ENCODE data around the gene PTGER1. TPM values are rescaled to one million over a fixed set of nuclear protein-coding genes. Genes with fewer than 3 reads are reported as not detected.

PTGER1 gene
- total and polyA plus RNA-seq, 2 of the 4 experiments (the other 2 are of a cell fraction) = 0.54 to 0.60 TPM

DNA sequence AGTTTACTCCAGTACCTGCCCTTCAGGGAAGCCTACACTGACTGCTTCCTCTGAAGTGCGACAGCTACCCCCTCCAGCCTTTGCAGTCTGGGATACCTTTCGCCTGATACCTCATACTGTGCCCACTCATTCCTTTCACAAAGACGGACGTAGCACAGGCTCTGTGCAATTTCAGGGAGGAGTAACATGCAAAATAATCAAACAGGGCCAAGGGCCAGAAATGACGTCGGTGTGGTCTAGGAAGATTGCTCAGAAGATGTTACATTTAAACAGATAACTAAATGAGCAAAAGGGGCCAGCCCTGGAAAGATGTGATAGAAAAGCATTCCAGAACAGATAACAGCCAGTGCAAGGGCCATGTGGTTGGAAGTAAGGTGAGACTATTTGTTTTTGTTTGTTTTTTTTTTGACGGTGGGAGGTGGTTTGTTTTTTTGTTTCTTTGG, 49.4 kb downstream of the PTGER1 start:
- Histone ChIP-seq H2BK5ac (ENCODE audit: low read depth, low read length, poor library complexity, severe bottlenecking) (no peak overlapping the region), H2BK15ac (ENCODE audit: low read depth, low read length) (no peak overlapping the region), H3K4me2 (ENCODE audit: low read depth, low read length) (no peak overlapping the region), H3K23ac (ENCODE audit: low read depth, low read length) (no peak overlapping the region), H3K27me3 (ENCODE audit: control insufficient read depth, insufficient read depth, low read length) (peaks cover 2% of the 10 kb centered on the region; the same call in 1 of the 2 replicates), H2AK9ac (replicated peaks; ENCODE audit: low read depth, low read length, poor library complexity) (no peak overlapping the region), H3K4me1 (ENCODE audit: control insufficient read depth, insufficient read depth, low read length) (no peaks in the 10 kb centered on the region), H3K36me3 (ENCODE audit: control insufficient read depth, insufficient read depth, low read length) (no peaks in the 10 kb centered on the region), H3K9ac (ENCODE audit: low read depth, low read length) (no peak overlapping the region), H4K5ac (ENCODE audit: low read depth, low read length) (no peak overlapping the region), H3K18ac (ENCODE audit: low read depth, low read length) (no peak overlapping the region), H3K14ac (replicated peaks; ENCODE audit: low read depth, low read length) (no peak overlapping the region), H3K9me3 (ENCODE audit: control insufficient read depth, insufficient read depth, low read length) (no peaks in the 10 kb centered on the region), H4K20me1 (ENCODE audit: insufficient read depth, low read length) (no peaks in the 10 kb centered on the region), H4K91ac (ENCODE audit: insufficient read depth, low read depth, low read length) (no peak overlapping the region), H3K27ac (ENCODE audit: insufficient read depth, low read length) (no peak overlapping the region), H4K8ac (ENCODE audit: low read depth in 2 of 2, low read length in 2 of 2) (peak overlapping the region in 1 of 2 experiments; percentile 8; a peak in 1 of 4 replicates), H2BK20ac (ENCODE audit: low read depth, low read length) (no peak overlapping the region), H2BK120ac (ENCODE audit: low read depth, low read length) (no peak overlapping the region), H3K4me3 (ENCODE audit: insufficient read depth, low read depth, low read length) (no peak overlapping the region), H3K56ac (ENCODE audit: extremely low read depth, insufficient read depth, low read length) (no peak overlapping the region), H3K79me1 (ENCODE audit: low read depth in 1 of 2, low read length in 2 of 2) (no peaks in the 10 kb centered on the region), H3K4ac (ENCODE audit: low read depth, low read length) (no peak overlapping the region), H2AFZ (replicated peaks; ENCODE audit: low read length, poor library complexity) (peak overlapping the region; percentile 92), H2AK5ac (ENCODE audit: low read depth, low read length) (no peak overlapping the region), H3K9me1 (ENCODE audit: insufficient read depth, low read length) (0 out of 2 replicates have a peak, but pooled peaks cover 2% of the 10 kb centered on the region)
- ChIA-PET POLR2A (ENCODE audit: unreplicated experiment) (no interaction called here), CTCF (no interaction called here)
- ATAC-seq (ENCODE audit: low read depth) (peak; percentile 87), DNase-seq (peak; percentile 91)
- BruUV-seq (replicated peaks) = no TSS peak
- no peak for TF ChIP-seq MXI1 (IDR thresholded peaks at IDR 0.05; ENCODE audit: borderline replicate concordance, low read depth, low read length)
- TF ChIP-seq, protein P1, sequence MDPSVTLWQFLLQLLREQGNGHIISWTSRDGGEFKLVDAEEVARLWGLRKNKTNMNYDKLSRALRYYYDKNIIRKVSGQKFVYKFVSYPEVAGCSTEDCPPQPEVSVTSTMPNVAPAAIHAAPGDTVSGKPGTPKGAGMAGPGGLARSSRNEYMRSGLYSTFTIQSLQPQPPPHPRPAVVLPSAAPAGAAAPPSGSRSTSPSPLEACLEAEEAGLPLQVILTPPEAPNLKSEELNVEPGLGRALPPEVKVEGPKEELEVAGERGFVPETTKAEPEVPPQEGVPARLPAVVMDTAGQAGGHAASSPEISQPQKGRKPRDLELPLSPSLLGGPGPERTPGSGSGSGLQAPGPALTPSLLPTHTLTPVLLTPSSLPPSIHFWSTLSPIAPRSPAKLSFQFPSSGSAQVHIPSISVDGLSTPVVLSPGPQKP (IDR thresholded peaks at IDR 0.05; ENCODE audit: borderline replicate concordance, low read depth, low read length) = no peak
- peak; percentile 75 for TF ChIP-seq CEBPB (IDR thresholded peaks at IDR 0.05; ENCODE audit: low read depth, low read length)
- TF ChIP-seq, protein P2, sequence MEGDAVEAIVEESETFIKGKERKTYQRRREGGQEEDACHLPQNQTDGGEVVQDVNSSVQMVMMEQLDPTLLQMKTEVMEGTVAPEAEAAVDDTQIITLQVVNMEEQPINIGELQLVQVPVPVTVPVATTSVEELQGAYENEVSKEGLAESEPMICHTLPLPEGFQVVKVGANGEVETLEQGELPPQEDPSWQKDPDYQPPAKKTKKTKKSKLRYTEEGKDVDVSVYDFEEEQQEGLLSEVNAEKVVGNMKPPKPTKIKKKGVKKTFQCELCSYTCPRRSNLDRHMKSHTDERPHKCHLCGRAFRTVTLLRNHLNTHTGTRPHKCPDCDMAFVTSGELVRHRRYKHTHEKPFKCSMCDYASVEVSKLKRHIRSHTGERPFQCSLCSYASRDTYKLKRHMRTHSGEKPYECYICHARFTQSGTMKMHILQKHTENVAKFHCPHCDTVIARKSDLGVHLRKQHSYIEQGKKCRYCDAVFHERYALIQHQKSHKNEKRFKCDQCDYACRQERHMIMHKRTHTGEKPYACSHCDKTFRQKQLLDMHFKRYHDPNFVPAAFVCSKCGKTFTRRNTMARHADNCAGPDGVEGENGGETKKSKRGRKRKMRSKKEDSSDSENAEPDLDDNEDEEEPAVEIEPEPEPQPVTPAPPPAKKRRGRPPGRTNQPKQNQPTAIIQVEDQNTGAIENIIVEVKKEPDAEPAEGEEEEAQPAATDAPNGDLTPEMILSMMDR (conservative IDR thresholded peaks at IDR 0.05; ENCODE audit: low read depth, low read length) = no peak
- no peak for TF ChIP-seq NFE2L2 (IDR thresholded peaks at IDR 0.05; ENCODE audit: low read depth, low read length)
- intact Hi-C loops (cut with micrococcal nuclease) = no loop called here
- dilution Hi-C loops (cut with HindIII; ENCODE audit: low sequenced_read_pairs, unreplicated experiment) = no loop called here
- whole genome bisulfite sequencing, 2 experiments (ENCODE audit: extremely low coverage in 2 of 2, insufficient read length in 1 of 2) = 50% methylated on average over 1 of the region's 7 CpGs; no CpG with 5 or more reads in 1 of the 2 experiments
- in situ Hi-C loops (cut with MboI; ENCODE audit: low sequenced_read_pairs) = no loop called here

Small RNA genes lying within 50 kb of the gene (microRNA-seq; reads per million reads assigned to microRNA genes)
- gene SNRPGP15 (ENCODE audit: insufficient read depth, insufficient read length) = not detected

Small RNA genes lying within 50 kb of the gene (small RNA-seq; reads per million reads assigned to genes)
- gene SNRPGP15 = 0 reads per million in 5 experiments

Other genes starting within 250 kb of the PTGER1 start
- 7.5 and 7.7 TPM in 2 replicates for gene ADGRE5, start 93.9 kb downstream of the PTGER1 start, total RNA-seq (2012; rRNA removed)
- gene ADGRE5, start 93.9 kb downstream of the PTGER1 start, polyA plus RNA-seq (2012; rRNA removed) = 14.6 and 15.0 TPM in 2 replicates
- gene DDX39A, start 56.0 kb downstream of the PTGER1 start, total RNA-seq (2012; rRNA removed) = 77.5 and 83.0 TPM in 2 replicates
- 82.5 and 89.3 TPM in 2 replicates for gene DDX39A, start 56.0 kb downstream of the PTGER1 start, polyA plus RNA-seq (2012; rRNA removed)
- 39.4 and 41.4 TPM in 2 replicates for gene PKN1, start 42.0 kb downstream of the PTGER1 start, total RNA-seq (2012; rRNA removed)
- 39.1 and 44.1 TPM in 2 replicates for gene PKN1, start 42.0 kb downstream of the PTGER1 start, polyA plus RNA-seq (2012; rRNA removed)
- 74.2 and 77.5 TPM in 2 replicates for gene GIPC1, start 20.8 kb upstream of the PTGER1 start, total RNA-seq (2012; rRNA removed)
- gene GIPC1, start 20.8 kb upstream of the PTGER1 start, polyA plus RNA-seq (2012; rRNA removed) = 133 and 153 TPM in 2 replicates
- 82.5 and 88.2 TPM in 2 replicates for gene DNAJB1, start 43.0 kb upstream of the PTGER1 start, total RNA-seq (2012; rRNA removed)
- 91.1 and 95.4 TPM in 2 replicates for gene DNAJB1, start 43.0 kb upstream of the PTGER1 start, polyA plus RNA-seq (2012; rRNA removed)
- gene TECR, start 54.2 kb upstream of the PTGER1 start, total RNA-seq (2012; rRNA removed) = 35.8 and 46.2 TPM in 2 replicates
- gene TECR, start 54.2 kb upstream of the PTGER1 start, polyA plus RNA-seq (2012; rRNA removed) = 81.2 and 102 TPM in 2 replicates
- gene NDUFB7, start 96.7 kb upstream of the PTGER1 start, total RNA-seq (2012; rRNA removed) = 337 and 436 TPM in 2 replicates
- 523 and 591 TPM in 2 replicates for gene NDUFB7, start 96.7 kb upstream of the PTGER1 start, polyA plus RNA-seq (2012; rRNA removed)
- gene CLEC17A, start 107.7 kb upstream of the PTGER1 start, total RNA-seq (2012; rRNA removed) = not detected in 2 replicates
- 0.05 TPM in 1 of 2 replicates, not detected in the other for gene CLEC17A, start 107.7 kb upstream of the PTGER1 start, polyA plus RNA-seq (2012; rRNA removed)
- not detected in 2 replicates for gene ADGRE3, start 199.5 kb upstream of the PTGER1 start, total RNA-seq (2012; rRNA removed)
- not detected in 2 replicates for gene ADGRE3, start 199.5 kb upstream of the PTGER1 start, polyA plus RNA-seq (2012; rRNA removed)
- 11.9 and 15.1 TPM in 2 replicates for gene ZNF333, start 214.7 kb upstream of the PTGER1 start, total RNA-seq (2012; rRNA removed)
- 8.2 and 9.8 TPM in 2 replicates for gene ZNF333, start 214.7 kb upstream of the PTGER1 start, polyA plus RNA-seq (2012; rRNA removed)